Fibroblast of skin of left quadriceps (primary cell): ENCODE measurements around the gene SPRYD3.
"Not testable (repeated sequence)": the region's sequence is repeated elsewhere in the genome, so short reads cannot be mapped to it uniquely, and the experiment has no call there.

Source experiments
- DNase-seq, 2 experiments: peaks; one replicate each; pipeline ENCODE4 v3.0.0-alpha.2; 2013; ENCODE audit warnings: low read depth in 2 of 2

SPRYD3 gene, protein sequence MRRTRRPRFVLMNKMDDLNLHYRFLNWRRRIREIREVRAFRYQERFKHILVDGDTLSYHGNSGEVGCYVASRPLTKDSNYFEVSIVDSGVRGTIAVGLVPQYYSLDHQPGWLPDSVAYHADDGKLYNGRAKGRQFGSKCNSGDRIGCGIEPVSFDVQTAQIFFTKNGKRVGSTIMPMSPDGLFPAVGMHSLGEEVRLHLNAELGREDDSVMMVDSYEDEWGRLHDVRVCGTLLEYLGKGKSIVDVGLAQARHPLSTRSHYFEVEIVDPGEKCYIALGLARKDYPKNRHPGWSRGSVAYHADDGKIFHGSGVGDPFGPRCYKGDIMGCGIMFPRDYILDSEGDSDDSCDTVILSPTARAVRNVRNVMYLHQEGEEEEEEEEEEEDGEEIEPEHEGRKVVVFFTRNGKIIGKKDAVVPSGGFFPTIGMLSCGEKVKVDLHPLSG

DNA sequence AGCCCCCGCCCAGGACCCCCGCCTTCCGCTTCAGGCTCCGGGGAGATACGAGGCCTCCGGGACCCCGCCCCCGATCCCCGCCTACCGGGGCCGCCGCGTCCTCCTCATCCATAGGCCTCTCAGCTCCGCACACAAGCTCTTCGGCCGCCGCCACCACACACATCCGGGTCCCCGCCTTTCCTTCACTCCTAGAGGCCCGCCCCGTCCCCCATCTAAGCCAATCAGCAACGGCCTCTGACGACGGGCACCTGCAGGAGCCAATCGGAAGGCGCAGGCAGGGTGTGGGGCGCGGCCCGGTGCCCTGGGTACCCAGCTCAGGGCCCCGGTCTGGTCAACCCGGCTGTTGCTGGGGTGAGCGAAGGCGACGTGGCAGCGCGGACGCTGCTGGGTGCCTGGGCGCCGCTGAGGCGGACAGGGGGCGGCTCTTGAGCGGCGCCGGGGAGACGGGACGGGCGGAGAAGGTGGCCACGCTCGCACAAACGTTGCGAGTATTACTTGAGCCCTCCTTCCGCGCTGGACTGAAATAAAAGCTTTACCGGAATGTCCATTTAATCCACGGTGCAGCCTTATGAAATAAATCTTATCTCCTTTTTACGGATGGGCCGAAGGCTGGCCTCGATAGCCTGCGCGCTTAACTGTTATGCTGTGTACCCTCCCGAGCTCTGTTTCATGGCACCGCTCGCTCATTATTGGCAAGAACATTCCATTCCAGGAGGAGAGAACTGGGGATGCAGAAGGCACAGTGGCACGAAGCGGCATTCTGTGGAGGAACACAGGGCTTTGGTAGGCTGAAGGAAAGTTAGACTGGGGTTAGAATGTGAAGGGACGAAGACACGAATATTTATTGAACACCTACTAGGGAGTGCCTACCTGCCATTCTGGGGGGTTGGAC, at the start of gene SPRYD3:
SPRYD3 (minus strand) TSS at position 165 of the 892 bp plus-strand sequence; CDS start at position 108, 57 bp downstream.
- peak; percentile 93 for DNase-seq

DNA sequence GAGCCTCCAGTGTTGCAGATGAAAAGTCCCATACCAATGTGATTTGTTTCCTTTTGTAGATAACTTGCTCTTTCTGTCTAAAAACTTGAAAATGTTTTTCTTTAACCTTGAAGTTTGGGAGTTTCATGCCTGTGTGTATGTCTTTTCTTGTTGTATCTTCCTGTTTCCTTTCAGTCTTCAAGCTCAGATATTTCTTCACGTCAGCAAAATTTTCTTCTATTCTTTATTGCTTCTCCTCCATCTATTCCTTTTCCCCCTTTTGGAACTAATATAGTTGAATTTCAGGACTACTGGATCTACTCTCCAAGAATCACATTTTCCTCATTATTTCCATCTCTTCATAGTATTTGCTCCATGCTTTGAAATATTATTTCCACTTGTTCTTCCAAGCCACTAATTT, 48.0 kb upstream of the SPRYD3 start:
- no peak for DNase-seq

DNA sequence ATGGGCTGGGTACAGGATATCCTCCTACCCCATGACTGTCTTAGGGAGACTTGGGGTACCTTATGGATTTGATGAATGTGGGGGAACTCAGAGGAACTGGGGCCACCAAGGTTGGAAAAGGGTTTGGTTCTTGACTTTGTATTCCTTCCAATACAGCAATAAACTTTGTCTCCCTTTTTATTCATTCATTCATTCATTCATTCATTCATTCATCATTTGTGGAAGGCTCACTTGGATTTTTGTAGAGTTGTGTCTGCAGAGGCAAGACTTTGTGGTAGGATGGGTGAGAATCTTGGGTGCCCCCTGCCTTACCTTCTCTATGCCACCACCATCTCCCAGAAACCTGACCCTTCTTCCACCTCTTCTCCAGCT, 45.1 kb upstream of the SPRYD3 start:
- DNase-seq, result no peak

DNA sequence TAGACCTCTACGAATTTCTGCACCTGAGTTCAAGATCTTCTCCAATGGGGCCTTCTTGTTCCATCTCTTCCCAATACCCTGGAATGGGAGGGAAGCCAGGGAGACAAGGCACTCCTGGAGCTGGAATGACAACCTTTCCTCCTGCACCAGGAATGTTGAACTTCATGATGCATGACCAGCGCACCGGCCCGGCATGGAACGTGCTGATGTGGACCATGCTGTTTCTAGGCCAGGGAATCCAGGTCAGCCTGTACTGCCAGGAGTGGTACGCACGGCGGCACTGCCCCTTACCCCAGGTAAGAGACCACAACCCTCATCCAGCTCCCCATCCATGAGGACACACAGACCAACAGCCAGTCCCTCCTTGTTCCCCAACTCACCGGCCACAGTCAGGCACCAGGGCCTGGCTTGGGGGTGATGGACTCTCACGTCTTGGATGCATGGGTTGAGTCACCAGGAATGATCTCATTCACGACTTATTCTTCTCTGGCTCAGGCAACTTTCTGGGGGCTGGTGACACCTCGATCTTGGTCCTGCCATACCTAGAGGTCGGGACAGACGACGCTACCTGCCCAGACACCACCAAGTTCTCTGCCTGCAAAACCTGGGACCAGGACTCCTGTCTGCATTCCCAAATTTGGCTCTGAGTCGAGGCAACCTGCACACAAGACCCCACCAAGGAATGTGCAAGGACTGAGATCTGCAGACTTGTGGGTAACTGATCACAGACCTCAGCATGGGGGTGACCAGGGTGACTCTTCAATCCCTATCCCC, 44.6 kb upstream of the SPRYD3 start:
- DNase-seq, result peak in 1 of 2 experiments; percentile 1

DNA sequence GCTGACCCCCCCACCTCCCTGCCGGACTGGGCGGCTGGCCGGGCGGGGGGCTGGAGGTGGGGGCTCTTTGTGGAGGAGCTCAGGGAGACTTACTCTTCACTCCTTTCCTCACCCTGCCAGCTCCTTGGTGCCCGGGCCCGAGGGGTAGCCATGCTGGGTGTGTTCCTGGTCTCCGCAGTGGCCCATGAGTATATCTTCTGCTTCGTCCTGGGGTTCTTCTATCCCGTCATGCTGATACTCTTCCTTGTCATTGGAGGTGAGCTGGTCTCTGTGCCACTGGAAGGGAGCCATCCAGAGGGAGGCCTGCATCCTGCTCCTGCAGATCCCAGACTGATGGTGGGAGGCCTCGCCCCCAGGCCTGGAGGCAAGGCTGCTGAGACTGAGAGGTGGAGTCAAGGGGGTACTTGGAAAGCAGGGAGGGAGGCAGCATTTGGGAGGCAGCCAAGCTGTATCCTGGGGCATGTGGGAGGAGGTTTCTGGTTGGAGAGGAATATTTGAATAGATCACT, 43.8 kb upstream of the SPRYD3 start:
- DNase-seq, result peak in 1 of 2 experiments; percentile 4

DNA sequence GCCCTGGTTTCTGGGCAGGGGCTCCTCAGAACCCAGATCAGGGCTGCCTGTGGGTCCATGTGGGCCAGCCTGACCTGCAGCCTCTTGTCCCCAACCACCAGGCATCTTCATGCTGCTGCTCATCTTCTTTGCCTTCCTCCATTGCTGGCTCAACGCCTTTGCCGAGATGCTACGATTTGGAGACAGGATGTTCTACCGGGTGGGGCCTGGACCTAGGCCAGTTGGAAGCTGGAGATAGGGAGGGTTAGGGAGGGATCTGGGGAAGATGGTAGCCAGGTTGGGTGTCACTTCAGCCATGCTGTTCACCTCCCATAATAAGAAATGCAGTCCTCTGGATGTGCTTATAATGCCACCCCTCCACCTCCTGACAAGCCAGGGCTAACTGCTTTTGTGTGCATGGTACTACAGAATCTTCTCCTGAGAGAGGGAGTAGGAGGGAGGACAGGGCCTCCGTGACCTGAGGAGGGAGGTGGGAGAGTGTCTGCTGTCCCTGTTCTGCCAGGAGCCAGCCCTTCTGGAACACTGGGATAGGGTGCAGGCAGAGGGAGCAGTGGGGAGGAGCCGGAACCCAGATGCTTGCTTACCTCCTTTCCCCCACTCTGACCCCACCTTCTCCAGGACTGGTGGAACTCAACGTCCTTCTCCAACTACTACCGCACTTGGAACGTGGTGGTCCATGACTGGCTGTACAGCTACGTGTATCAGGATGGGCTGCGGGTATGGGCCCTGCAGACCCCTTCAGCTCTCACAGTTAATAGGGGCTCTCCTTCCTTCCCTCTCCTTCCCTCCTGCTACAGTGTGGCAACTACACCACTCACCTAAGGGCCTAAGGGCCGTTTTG, 41.7 kb upstream of the SPRYD3 start:
- no peak for DNase-seq

DNA sequence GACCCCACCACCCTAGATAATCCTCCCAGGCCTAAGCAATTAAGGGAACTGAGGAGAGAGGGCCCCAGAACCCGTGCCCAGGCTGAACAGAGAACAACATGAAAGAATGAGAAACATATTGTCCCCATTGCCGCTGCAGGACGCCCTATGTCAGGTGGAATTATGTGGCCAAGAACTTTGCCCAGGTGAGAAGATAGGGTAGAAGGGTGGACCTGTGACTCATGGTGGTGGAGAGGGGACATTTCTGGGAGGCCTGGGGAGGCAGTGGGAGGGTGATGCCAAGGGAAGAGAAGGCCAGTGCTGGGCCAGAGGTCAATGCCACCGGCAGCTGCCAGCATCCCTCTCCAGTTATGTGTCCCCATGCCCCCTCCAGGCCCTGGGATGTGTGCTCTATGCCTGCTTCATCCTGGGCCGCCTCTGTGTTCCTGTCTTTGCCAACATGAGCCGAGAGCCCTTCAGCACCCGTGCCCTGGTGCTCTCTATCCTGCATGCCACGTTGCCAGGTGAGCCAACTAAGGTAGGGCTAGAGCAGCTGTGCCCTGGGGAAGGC, 39.6 kb upstream of the SPRYD3 start:
- DNase-seq, result no peak

DNA sequence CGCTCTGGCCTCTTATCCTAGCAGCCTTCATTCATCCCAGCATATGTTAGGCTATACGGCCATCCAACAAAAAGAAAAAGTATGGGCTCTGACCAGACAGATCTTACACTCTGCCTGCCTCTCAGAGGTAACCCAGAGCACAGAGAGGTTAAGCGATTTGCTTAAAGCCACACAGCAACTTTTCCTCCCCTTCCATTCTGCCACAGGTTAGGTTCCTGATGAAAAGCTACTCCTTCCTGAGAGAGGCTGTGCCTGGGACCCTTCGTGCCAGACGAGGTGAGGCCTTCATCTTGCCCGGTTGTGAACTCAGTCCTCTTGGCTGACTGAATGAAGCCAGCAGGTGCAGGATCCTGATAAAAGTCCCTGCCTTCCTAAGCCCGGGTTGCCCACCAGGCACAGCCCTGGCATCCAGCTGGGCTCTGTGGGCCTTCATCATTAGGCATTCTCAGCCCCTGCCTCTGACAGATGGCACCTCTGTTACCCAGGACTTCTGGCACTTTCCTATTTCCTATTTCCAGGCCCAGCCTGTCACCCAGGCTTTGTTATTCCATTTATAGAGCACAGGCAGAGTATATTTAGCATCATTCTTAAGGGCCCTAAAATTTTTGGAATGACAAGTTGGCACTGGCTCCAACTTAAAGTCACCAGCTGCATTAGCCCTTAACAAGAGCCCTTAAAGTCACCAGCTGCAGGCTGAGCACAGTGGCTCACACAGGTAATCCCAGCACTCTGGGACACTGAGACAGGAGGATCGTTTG, 36.9 kb upstream of the SPRYD3 start:
- no peak for DNase-seq

DNA sequence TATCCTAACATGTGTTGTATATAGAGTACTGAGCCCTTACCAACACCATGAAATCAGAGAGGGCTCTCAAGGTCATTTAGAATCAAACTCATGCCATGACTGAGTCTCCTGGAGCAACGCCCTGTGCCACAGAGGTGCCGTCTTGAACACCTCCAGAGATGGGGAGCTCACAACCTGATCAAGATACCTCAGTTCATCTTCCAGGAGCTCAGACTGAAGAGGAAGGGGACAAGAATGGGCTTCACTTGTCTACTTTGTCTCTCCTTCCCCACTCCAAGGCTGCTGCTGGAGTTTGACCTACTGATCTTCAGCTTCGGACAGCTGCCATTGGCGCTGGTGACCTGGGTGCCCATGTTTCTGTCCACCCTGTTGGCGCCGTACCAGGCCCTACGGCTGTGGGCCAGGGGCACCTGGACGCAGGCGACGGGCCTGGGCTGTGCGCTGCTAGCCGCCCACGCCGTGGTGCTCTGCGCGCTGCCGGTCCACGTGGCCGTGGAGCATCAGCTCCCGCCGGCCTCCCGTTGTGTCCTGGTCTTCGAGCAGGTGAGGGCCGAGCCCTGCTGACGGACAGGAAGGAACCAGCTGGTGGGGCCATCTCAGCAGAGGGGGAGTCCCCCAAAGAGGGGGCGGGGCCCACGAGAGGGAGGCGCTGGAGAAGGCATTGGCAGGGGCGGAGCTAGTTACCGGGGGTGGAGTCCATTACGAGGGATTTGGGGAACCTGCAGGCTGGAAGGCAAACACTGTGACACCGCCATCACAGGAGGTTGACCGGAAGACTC, 36.1 kb upstream of the SPRYD3 start:
- no peak for DNase-seq

DNA sequence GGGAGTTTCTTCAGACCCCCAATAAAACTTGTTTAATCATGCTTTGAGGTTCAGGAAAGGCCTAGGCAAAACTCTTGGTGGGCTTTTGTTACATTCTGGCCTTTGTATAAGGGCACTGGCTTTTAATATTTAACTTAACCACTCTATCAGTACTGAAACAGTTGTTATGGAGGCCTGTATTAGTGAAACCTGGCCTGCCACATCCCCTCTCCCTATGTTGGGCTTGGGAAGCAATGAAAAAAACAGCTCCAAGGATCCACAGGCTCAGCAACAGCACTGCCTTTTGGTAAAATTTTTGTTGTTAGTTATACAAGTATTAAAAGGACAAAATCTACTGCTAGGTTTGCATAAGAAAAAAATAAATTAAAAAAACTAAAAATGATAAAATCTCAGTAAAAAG, 34.8 kb upstream of the SPRYD3 start:
- DNase-seq, result no peak

DNA sequence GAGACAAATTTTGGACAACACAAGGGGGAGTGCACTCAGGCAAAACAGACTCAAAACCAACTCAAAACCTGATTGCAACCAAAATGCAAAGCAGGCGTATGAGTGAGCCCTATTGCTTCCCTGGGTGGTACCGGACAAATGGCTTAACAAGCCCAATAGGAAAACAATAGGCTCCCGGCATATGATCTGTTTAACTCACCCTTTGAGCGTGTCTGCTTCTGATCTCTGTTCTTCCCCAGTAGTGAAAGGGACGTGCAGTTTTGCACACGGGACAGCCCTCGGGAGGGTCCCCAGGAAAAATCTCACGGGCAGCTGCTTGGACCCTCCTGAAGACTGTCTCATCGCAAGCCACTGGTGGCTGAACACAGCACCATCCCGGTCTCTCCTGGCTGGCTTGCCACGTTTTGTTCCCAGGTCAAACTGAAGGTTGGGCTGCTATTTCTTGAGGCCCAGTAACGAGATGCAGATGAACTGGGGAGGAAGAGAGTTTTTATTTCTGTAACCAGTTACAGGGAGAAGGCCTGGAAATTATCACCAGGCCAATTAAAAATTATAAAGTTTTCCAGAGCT, 34.0 kb upstream of the SPRYD3 start:
- DNase-seq, result no peak

DNA sequence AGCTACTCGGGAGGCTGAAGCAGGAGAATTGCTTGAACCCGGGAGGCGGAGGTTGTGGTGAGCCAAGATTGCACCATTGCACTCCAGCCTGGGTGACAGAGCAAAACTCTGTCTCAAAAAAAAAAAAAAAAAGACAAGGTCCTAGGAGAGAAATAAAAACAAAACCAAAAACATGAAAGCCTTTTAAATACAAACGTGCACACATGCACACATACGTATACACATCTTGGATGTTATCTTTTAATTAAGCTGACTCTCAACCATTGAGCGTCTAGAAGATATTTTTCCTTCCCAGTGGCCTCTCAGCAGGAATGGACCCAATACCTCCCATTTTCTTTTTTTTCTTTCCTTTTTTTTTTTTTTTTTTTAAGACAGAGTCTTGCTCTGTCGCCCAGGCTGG, 33.2 kb upstream of the SPRYD3 start:
- not testable (repeated sequence) for DNase-seq

DNA sequence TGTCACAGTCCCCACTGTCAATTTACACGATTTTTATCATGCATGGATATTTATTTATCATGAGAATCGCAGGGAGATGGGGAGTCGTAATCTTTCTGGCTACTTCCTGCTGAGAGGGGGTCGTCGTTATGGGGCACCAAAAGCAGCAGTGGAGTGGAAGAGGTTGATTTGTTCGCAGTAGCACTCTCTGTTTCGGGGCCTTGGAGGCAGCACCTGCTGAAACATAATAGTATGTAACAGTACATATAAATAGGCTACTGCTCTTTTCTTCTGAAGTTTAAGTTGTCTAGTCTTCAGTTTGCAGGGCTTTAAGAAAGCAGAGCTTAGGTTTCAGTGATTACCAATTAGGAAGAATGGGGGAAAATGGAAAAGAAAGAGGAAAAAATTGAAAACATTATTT, 27.9 kb upstream of the SPRYD3 start:
- DNase-seq, result no peak

DNA sequence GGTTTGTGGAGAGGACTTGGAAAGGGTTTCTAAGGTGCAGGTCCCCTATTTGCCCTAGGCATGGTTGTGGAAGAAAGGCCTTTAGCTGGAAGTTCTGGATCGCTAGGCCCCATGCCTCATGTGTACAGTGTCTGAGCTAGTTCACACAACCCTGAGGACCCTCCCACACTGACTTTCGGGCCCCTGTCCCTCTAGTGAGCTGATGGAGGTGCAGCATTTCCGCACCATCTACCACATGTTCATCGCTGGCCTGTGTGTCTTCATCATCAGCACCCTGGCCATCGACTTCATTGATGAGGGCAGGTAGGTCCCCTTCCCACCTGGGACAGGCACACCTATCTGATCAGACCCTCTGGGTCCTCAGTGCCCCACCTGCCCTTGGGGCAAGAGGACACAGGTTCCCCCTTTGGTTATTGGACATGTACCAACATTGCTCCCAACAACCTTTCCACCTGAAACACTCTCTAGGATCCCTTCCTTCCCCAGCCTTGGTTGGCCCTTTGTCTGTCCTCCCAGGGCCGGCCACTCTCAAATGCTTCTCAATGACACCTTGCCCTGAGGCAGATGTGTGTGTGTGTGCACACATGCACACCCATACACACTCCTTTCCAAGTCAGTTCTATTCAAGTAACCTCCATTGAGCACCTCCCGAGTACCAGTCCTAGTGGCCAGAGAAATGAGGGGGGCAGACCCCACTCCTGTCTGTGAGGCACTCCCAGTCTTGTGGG, 26.7 kb upstream of the SPRYD3 start:
- no peak for DNase-seq

DNA sequence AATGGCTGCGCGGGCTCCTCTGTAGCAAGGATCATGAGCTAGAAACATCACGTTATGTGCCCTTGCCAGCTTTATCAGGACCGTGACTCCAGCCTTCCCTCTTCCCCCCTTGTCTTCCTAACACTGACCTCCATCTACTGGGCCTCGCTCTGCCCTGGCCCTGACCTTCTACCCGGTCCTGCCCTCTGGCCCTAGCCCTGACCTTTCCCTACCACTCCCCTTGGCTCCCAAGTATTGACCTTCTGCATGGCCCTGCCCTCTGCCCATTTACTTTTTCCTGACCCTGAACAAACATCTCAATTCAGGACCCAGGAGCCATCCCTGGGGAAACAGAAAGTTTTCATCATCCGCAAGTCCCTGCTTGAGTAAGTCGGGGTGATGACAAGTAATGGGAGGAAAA, 26.1 kb upstream of the SPRYD3 start:
- no peak for DNase-seq

DNA sequence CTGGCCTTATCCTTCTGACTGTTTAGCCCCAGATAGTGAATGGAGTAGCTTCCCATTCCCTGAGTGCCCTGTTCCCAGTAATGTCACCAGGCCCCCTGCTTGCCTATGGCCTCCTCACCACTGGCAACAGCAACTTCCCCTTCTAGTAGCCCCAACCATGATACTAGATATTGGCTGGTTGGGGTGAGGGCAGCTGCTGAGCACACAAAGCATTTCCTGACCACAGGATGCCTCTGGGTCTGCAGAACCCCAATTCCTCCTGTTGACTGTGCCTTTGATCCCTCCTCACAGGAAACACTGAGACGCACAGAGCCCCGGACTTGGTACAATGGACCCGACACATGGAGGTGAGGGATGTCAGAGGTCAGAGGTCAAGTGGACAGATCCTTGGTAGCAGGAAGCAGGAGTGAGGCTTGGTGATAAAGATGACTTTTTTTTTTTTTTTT, 24.7 kb upstream of the SPRYD3 start:
- no peak for DNase-seq

DNA sequence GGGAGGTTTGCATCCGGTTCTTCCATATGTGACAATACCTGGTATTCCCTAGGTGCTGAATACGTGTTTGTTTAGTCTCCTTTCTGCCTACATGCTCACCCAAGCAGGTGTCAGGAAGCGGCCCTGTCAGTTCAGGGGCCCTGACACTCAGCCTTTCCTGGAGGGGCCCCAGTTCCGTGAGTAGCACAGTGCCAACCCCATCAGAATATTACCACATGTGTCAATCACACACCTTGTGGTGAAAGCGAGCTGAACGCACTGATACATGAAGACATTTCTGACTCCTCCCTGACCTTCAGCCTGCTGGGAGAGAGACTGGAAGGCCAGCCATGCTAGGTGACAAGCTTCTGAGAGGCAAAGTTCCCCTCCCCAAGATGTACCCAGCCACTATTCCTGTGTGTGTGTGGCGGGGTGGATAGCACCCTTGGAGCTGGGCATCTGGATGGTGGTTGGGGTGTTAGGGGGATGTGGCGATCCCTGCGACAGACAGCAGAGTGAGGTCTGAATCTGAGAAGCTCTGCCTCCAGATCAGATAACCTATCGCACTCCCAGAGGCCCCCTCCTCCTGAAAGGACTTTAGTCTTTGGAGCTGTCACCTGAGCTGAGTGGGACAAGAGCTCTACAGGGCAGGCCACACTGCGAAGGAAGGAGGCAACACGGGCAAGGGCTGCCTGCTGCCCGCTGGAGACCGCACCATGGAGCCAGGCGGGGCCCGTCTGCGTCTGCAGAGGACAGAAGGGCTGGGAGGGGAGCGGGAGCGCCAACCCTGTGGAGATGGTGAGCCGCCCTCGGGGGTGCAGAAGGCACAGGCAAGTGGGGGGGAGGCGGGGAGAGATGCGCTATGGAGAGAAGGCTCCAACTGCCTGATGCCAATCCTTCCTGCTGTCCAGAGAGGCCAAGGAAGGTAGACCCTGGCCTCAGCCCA, 24.0 kb upstream of the SPRYD3 start, which contains the start of gene SOAT2:
SOAT2 (plus strand) TSS at position 604 of the 925 bp plus-strand sequence; CDS start at position 696, 92 bp downstream.
- DNase-seq, result no peak
